ENCODE results near the gene PDC.

Gene PDC

GRCh38 chr1:186429017-186429416 is 31.9 kb downstream of the PDC start:
- TF ChIP-seq RAD21 (IDR thresholded peaks at IDR 0.05; ENCODE audit: low read depth) (no peak), CEBPB (IDR thresholded peaks at IDR 0.05) (0 out of 2 replicates have a peak, but pooled peaks have one; percentile 9)

- TF ChIP-seq USF1 (IDR thresholded peaks at IDR 0.05) (no peak), EP300 (IDR thresholded peaks at IDR 0.05; ENCODE audit: borderline replicate concordance) (no peak), YY1 (IDR thresholded peaks at IDR 0.05; ENCODE audit: low read depth) (no peak), REST (IDR thresholded peaks at IDR 0.05; ENCODE audit: low read depth) (no peak), TCF12 (IDR thresholded peaks at IDR 0.05; ENCODE audit: low read depth) (no peak)
These were observed 34.8 kb downstream of the PDC start for GRCh38 chr1:186426118-186426517.

- TF ChIP-seq ZBTB7A (IDR thresholded peaks at IDR 0.05; ENCODE audit: low read depth): no peak
- no peak for TF ChIP-seq TAF1 (IDR thresholded peaks at IDR 0.05; ENCODE audit: low read depth)
- no peak for TF ChIP-seq YY1 (IDR thresholded peaks at IDR 0.05; ENCODE audit: low read depth)
- no peak for TF ChIP-seq TCF12 (IDR thresholded peaks at IDR 0.05; ENCODE audit: low read depth)
- no peak for TF ChIP-seq USF1 (IDR thresholded peaks at IDR 0.05)
- TF ChIP-seq REST (IDR thresholded peaks at IDR 0.05; ENCODE audit: low read depth): no peak
- no peak for TF ChIP-seq EP300 (IDR thresholded peaks at IDR 0.05; ENCODE audit: borderline replicate concordance)
- TF ChIP-seq FOXM1 (IDR thresholded peaks at IDR 0.05; ENCODE audit: borderline replicate concordance, low read depth): no peak
- TF ChIP-seq RAD21 (IDR thresholded peaks at IDR 0.05; ENCODE audit: low read depth): no peak
- TF ChIP-seq NFIC (IDR thresholded peaks at IDR 0.05): no peak
- TF ChIP-seq CREB1 (IDR thresholded peaks at IDR 0.05; ENCODE audit: low read depth): no peak
- no peak for TF ChIP-seq TEAD4 (IDR thresholded peaks at IDR 0.05)
These were observed 36.4 kb downstream of the PDC start for GRCh38 chr1:186424539-186424938.

GRCh38 chr1:186421446-186421845 is 39.5 kb downstream of the PDC start:
- TF ChIP-seq NFIC (IDR thresholded peaks at IDR 0.05): no peak
- TF ChIP-seq EGR1 (IDR thresholded peaks at IDR 0.05): no peak
- no peak for TF ChIP-seq YY1 (IDR thresholded peaks at IDR 0.05; ENCODE audit: low read depth)
- no peak for TF ChIP-seq RAD21 (IDR thresholded peaks at IDR 0.05; ENCODE audit: low read depth)
- TF ChIP-seq USF1 (IDR thresholded peaks at IDR 0.05): no peak
- no peak for TF ChIP-seq MAX (IDR thresholded peaks at IDR 0.05)

- TF ChIP-seq REST (IDR thresholded peaks at IDR 0.05; ENCODE audit: low read depth) (no peak), CREB1 (IDR thresholded peaks at IDR 0.05; ENCODE audit: low read depth) (no peak), CEBPB (IDR thresholded peaks at IDR 0.05) (no peak), TAF1 (IDR thresholded peaks at IDR 0.05; ENCODE audit: low read depth) (no peak)
These were observed 40.0 kb downstream of the PDC start for GRCh38 chr1:186420923-186421322.

- TF ChIP-seq CEBPB (IDR thresholded peaks at IDR 0.05) (no peak), CREB1 (IDR thresholded peaks at IDR 0.05; ENCODE audit: low read depth) (no peak), NFIC (IDR thresholded peaks at IDR 0.05) (no peak), TCF12 (IDR thresholded peaks at IDR 0.05; ENCODE audit: low read depth) (no peak), EP300 (IDR thresholded peaks at IDR 0.05; ENCODE audit: borderline replicate concordance) (no peak)
These were observed 40.6 kb downstream of the PDC start for GRCh38 chr1:186420311-186420710.

Data from Ishikawa (cell line).